HG03175 (cell line): Measurements from ENCODE around the gene DCAF17.
A peak's percentile ranks its signal among the peaks of the same experiment; 100 is the strongest.
"Not testable (repeated sequence)": the region's sequence is repeated elsewhere in the genome, so short reads cannot be mapped to it uniquely, and the experiment has no call there.

Experiments used
- ATAC-seq: cut with Tn5 transposase; IDR thresholded peaks from one replicate; pipeline ENCODE4 v1.9.1; 2021; ENCODE audit warnings: mild to moderate bottlenecking, moderate library complexity; ENCODE audit not compliant: unreplicated experiment

Gene DCAF17

GRCh38 chr2:171410101-171410500 lies 23.9 kb upstream of the DCAF17 start:
- ATAC-seq, result no peak

DNA sequence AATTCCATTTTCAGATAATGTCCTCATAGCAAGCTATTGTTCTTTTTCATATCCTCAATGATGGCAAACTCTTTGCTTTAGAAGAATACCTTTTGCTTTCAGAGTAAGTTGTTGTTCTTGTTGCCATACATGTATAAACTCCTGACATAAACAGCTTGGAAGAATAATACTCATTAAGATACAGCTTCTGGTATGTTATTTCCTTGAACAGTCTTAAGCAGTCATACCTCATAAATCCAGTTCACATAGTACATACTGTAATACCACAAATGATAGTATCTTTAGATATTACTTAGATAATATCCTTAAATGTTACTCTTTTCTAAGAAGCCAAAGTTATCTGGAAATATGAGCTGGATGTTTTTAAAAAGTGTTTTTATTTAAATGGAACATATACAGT lies 23.4 kb upstream of the DCAF17 start:
- ATAC-seq, result no peak

GRCh38 chr2:171411214-171411613 lies 22.8 kb upstream of the DCAF17 start:
- ATAC-seq, result no peak

- ATAC-seq, result no peak
These were observed 22.1 kb upstream of the DCAF17 start for GRCh38 chr2:171411791-171412483.

DNA sequence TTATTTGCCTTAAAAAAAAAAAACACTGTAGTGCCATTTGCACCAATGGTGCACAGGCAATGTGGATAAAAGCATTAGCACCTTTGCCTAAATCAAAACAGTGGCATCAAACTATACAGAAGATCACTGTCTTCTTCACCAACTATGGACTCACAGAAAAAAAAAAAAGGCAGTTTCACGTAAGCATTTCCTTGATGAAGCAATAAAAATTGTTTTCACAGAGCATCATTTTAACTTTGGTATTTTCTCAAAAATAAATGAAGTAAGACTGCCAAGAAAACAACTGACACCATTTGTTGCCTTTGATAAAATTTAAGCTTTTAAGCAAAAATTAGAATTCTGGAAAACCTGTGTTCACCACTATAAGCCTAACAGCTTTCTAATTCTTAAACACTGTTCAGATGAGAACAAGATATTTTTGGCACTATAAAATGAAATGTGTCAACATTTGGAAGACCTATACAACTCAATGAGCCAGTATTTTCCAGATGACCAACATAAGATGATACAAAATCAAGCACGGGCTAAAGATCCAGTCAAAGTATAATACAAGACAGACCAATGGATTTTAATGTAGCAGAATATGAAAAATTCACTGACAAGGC lies 21.4 kb upstream of the DCAF17 start:
- ATAC-seq, result no peak

DNA sequence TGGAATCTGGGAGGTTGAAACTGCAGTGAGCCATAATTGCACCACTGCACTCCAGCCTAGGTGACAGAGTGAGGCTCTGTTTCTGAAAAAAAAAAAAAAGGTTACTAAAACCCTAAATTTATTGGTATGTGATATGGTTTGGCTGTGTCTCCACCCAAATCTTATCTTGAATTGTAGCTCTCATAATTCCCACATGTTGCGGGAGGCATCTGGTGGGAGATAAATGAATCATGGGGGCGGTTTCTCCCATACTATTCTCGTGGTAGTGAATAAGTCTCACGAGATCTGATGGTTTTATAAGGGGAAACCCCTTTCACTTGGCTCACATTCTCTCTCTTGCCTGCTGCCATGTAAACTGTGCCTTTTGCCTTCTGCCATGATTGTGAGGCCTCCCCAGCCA lies 19.4 kb upstream of the DCAF17 start:
- ATAC-seq, result not testable (repeated sequence)

- peak; percentile 94 for ATAC-seq
These were observed 17.8 kb upstream of the DCAF17 start for GRCh38 chr2:171416009-171416926.

DNA sequence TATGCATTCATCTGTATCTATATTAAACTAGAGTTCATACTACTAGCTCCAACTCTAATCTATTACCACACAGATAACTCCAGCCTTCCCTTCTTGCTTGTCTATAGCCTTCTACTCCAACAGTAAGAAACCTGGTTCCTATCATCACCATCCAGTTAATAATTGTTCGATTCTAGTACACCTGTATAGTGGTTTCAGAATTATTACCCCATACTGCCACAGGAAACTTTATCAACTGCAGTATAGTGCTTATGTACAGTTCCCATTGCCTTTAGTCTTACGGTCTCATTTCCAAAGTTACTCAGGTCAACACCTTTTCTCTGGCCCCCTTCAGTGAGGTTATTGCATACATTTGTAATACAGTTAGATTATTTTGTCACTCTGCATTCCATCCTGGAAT lies 14.7 kb upstream of the DCAF17 start:
- ATAC-seq, result peak; percentile 43

GRCh38 chr2:171420728-171421563 lies 13.1 kb upstream of the DCAF17 start:
- no peak for ATAC-seq

GRCh38 chr2:171422710-171423495 lies 11.1 kb upstream of the DCAF17 start:
- ATAC-seq, result not testable (repeated sequence)

DNA sequence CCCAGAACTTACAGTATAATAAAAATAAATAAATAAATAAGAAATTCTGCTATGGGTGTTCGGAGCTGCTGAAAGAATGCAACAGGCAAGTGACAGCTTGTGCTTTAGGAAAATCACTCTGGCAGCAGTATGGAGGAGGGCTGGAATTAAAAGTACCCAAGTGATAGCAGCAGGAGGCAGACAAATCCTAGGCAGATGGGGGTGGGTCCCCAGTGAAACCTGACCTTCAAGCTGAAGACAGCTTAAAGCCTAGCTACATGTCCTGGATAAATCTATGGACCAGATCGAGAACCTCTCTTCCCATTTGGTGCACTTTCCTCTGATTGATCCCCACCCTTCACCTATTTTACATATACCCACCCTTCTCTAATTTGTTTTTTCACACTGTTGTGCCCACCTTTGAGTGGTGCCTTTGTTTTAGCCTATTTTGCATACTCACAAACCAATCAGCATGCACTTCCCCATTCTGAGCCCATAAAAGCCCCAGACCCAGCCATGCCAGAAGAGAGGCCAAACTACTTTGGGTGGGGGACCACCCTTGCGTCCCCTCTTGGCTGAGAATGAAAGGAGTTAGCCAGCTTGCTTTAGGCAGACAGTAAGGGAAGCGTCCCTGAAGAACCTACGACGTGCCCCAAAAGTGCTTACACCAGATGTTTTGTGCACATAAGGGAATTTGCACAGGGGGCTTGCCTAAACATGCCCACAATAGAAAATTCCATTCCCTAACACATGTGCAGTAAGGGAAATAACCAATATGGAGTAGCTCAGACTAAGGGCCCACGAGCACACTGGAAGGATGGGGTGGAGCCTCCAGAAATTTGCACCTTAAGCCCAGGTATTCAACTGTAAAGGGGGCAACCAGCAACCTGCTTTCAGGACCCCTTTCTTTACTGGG lies 3.3 kb upstream of the DCAF17 start:
- ATAC-seq, result no peak

DNA sequence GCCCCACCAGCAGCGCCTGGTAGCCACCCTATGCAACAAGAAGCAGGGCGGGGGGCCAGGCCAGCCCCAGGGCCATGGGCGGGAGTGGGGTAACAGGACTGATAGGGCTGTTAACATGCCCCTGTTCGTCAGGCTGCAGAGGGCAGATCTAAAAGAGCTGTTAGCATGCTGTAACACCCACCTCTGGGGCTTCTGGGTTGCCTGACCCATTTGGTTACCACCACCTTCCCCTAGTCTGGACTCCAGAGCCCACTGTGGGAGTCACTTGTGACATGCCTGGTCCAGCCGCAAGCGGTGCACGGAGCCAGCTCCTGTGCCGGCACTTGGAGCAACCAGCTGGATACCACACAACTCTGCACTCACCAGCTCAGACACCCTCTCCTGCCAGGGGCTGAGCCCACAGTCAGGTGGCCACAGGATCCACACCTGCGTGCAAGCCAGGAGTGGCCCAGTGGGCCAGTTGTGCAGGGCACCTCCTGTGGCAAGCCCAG lies 2.3 kb upstream of the DCAF17 start:
- ATAC-seq, result no peak

GRCh38 chr2:171432206-171432968 lies 1.6 kb upstream of the DCAF17 start:
- no peak for ATAC-seq

DNA sequence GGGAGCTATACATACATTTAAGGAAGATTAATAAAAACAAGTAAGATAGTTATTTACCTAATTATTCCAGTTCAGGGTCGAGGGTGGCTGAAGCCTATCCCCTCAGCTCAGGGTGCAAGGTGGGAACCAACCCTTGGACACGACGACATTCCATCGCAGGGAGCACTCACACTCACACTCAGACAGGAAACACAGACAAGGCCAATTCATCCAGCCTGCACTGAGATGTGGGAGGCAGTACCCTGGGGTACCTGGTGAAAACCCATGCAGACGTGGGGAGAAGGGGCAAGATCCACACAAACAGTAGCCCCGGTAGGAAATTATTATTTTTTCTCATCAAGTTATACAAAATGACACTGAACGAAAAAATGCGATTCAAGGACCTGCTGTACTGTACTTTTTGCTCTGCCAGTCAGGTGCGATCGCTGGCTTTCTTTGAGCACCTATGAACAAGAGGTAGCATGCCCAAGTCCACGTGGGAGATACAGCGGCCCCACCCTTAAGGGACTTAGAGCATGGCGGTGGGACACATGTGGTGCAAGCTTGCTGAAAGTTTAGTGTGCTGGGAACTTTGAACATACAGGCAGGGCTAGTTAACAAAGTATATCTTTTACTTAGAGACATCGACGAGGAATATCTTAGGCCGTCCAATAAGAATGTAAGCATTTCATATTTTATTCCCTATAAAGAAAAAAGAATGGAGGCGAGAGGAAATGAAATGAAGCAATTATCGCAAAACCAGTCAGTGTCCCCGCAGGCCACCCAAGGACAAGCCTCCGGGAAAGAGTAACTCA lies 860 bp upstream of the DCAF17 start:
- ATAC-seq, result peak; percentile 15

DNA sequence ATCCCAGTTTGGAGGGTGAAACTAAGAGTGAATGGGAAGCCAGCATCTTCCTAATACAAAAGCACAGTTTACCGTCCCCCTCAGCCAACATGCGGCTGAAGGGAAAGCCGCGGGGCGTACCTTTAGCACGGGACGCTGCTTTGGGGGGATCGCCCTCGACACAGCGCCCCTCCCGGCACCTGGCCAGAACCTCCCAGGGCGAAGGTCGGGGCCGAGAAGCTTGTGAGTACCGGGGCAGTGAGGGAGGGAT lies 338 bp upstream of the DCAF17 start, which contains the start of gene METTL8:
Gene METTL8 (minus strand): TSS at position 228 of the 250 bp plus-strand sequence. CDS start 41,805 bp downstream, outside the sequence.
- no peak for ATAC-seq

DNA sequence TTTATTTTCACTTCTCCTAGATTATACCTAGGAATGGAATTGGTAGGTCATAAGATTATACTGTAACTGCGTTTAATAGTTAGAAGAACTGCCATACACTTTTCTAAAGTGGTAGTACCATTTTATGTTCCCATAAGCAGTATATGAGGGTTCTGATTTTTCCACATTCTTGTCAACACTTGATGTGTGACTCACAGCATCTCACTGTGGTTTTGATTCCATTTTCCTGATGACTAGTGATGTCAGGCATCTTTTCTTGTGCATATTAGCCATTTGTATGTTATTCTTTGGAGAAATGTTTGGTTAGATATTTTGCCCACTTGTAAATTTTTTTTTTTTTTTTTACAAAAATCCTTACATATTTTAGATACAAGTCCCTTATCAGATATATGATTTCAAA lies 2.3 kb downstream of the DCAF17 start:
- ATAC-seq, result no peak

DNA sequence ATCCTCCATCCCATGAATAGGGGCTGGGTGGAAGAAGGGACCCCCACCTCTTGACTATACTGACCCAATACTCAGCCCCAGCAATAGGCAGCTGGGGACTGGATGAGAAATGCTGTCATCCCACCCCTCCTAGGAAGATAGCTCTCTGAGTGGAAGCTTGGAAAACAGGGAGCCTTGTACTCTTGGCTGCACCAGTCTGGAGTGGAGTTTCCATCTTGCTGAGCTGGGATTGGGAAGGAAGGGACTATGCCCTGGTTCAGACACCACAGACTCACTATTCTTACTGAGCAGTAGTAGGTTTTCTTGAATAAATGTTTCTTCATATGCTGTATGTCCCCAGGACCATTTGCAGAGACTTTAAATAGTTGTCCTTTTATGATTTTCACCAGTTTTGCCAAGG lies 7.4 kb downstream of the DCAF17 start:
- ATAC-seq, result no peak

- no peak for ATAC-seq
These were observed 13.6 kb downstream of the DCAF17 start for GRCh38 chr2:171447675-171448074.
